Activated gamma-delta T cell (primary cell): Measurements from ENCODE around the gene RTTN.
A peak's percentile ranks its signal among the peaks of the same experiment; 100 is the strongest.
"Not testable (repeated sequence)": the region's sequence is repeated elsewhere in the genome, so short reads cannot be mapped to it uniquely, and the experiment has no call there.

Experiments
- DNase-seq: peaks from one replicate; lab custom pipeline; 2025; lab: John Stamatoyannopoulos, UW
- total RNA-seq, 2 donors: gene quantifications; one replicate each; lab custom pipeline; 2026; lab: John Stamatoyannopoulos, UW

The RTTN gene
- total RNA-seq, result 57.7 to 61.8 reads per million in 2 donors

DNA sequence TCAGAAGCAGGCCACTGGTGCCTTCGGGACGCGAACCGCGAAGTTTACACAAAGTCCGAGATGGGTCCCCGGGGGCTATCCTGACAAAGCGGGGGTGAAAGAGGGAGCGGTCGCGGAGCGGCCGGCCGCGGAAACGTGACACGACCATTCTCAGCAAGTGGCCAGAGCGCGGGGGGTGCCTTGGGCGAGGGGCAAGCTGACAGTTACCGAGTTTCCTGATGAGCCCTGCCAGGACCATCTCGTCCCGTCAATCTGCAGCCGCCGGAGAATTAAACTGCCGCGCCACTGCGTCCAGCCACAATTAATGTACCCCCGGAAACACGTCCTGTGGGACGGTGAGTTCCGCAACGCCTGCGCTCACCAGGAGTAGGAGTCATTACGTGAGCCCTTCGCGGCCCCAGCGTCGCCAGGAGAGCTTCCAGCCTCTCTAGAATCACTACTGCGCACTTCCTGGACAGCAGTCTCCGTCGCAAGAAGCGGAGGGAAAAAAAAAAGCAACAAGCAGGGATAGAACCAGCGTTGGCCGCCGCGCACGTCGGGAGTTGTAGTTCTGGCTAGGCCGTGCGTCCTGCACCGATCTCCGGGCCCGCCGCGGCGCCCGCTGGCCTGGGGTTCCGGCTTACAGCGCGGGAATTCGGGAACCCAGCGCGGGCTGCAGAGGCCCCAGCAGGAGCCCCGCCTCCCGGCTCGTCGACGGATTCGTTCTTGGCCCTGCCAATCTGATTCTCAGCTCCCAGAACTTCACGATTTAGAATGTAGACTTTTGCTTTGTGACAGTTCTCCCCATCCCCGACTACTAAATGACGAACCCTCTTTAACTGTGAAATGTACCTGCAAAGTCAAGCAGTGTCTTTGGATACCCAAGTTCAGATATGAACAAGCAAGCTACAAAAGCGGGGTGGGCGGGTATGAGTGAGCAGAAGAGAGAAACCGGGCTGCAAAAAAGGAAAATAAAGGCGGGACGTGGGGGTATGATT lies at the start of gene RTTN:
Gene RTTN, minus strand, starts transcription at position 267 of the 977 bp plus-strand sequence. Its CDS starts 29 bp downstream, at position 238.
- DNase-seq, result peak; percentile 82

DNA sequence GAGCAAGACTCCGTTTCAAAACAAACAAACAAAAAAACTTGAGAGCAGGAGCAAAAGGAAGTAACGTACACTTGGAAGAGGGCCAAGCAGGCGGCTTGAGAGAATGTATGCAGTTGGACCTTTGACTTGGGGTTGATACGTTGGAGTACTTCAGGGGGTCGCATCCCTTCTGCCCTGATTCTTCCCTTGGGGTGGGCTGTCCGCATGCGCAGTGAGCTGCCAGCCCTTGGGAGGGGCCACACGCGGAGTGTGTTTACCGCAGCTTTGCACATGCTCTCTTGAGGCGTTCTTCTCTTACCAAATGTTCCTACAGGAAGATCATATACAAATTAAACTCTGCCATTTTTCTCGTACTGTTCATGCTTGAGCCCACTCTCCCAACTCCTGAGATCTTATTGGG lies 45.3 kb upstream of the RTTN start:
- no peak for DNase-seq

- not testable (repeated sequence) for DNase-seq
Measured at GRCh38 chr18:70249861-70250260, 44.4 kb upstream of the RTTN start.

GRCh38 chr18:70249118-70249517 lies 43.6 kb upstream of the RTTN start:
- DNase-seq, result no peak

GRCh38 chr18:70246061-70246466 lies 40.6 kb upstream of the RTTN start:
- no peak for DNase-seq

DNA sequence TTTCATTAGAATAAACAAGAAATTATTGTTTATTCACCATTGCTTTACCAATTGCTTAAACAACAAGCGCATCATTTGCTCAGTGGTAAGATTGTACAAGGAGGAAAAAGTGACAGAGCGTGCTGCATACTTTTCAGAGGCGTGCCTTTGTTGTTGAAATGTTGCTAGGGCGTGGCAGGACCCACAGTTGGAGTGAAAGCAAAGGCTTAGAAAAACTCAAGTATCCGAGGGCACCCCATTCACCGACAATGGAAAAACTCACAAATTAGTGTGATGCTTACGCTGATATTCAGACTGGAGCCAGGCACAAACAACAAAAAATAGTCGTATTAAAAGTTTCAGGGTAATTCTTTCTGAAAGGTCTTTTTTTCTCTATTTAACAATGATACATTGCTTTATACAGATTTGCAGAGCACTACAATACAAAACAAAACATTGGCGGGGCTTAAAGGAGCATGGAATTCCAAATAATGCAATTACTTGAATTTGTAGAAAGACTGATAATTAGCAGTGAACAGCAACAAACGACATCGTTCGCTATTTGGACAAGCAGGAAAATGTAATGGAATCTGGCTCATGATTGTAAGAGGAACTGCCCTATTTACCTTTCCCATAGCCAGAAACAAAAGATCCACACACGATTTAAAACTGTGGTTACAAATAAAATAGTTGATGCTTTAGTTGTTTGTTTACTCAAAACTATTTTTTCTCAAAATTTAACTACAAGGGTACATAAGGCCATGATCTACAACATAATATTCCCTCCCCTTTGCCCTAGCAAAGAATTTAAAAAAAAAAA lies 37.8 kb upstream of the RTTN start:
- no peak for DNase-seq

DNA sequence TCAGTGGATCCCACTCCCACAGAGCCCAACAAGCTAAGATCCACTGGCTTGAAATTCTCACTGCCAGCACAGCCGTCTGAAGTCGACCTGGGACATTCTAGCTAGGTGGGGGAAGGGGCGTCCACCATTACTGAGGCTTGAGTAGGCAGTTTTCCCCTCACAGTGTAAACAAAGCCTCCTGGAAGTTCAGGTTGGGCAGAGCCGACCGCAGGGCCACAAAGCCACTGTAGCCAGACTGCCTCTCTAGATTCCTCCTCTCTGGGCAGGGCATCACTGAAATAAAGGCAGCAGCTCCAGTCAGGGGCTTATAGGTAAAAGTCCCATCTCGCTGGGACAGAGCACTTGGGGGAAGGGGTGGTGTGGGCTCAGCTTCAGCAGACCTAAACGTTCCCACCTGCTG lies 31.4 kb upstream of the RTTN start:
- DNase-seq, result not testable (repeated sequence)

DNA sequence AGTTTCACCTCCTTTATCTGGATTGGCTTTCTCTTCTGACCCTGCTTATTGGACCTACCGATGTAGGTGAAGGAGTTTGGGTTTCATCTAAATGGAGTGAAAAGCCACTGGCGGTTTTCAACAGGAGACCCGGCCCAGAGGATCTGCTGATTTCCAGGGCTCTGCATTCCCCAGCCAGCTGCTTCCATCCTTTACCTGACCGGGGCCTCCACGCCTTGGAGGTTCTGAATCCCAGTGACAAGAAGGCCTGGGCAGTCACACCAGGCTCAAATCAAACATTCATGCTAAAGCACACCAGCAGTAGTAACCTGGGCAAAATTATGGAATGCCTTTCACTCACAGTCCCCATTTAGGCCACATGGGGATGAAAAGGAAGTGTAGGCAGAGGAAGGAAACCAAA lies 30.0 kb upstream of the RTTN start:
- no peak for DNase-seq

GRCh38 chr18:70234667-70235459 lies 29.4 kb upstream of the RTTN start:
- DNase-seq, result no peak

- DNase-seq, result no peak
Measured at GRCh38 chr18:70233974-70234373, 28.5 kb upstream of the RTTN start.

DNA sequence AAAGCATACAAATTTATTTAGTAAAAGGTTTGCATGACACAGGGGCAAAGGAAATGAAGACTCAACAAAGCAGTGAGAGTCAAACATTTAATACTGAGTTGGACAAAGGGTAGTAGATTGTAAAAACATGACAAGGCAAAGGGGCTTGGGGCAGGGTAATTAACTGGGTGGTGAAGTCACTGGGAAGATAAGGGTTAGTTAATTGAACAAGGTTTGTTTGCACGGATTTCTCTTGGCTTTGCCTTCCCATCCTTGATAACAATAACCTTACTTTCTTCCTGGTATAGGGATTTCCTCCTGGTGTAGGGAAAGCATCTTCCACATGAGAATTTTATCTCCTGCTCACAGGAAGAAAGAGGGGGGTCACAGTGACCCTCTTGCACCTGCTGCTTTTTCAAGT lies 26.8 kb upstream of the RTTN start:
- DNase-seq, result no peak

GRCh38 chr18:70229639-70230038 lies 24.2 kb upstream of the RTTN start:
- no peak for DNase-seq

GRCh38 chr18:70228536-70228935 lies 23.0 kb upstream of the RTTN start:
- no peak for DNase-seq

- no peak for DNase-seq
Measured at GRCh38 chr18:70227438-70227837, 22.0 kb upstream of the RTTN start.

DNA sequence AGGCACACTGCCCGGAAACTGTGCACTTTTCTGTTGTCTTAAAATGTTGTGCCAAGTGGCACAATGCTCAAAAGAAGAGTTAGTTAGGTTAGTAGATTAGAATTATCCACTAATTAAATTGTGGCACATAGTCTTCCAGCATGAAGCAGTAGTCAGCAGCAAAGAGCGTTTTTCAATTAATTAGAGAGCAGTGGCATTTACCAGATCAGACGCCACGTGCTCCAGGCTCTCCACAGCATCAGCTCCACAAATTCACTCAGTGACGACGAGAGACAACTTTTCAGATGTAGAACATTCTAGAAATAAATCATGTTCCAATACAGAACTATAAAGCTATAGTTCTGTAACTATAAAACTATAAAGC lies 16.4 kb upstream of the RTTN start:
- DNase-seq, result no peak

DNA sequence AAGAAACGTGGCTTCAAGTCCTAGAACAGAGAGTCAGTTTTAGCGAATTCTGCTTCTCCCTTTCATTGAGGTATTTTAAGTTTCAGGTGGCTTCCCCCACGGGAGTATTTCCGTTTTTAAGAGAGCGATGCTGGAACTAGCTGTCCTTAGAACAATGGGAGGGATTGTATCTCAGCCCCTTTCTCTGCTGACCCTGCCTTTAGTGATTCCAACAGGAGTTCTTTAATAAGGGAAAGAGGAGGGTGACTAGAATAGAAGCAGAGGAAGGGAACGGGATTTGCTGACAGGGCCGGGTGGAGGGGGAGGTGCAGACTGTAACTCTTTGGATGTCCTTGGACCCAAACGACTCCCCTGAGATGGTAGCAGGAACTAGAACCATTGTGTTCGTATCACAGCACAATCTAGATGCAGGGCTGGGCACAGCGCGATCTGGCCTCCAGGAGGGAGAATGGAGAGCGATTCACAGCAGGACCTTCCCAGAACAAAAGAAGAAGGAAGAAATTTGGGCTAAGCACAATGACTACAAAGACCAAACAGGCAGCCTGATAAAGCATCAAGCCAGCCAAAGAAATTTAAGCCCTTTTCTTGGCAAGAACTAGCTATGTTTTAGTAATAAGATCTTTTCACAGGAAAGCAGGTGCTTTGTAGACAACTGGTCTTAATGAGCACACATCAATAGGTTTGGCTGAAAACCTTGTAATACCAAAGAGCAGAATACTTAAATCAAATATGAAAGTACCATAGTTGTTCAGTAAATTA lies 15.8 kb upstream of the RTTN start:
- no peak for DNase-seq

DNA sequence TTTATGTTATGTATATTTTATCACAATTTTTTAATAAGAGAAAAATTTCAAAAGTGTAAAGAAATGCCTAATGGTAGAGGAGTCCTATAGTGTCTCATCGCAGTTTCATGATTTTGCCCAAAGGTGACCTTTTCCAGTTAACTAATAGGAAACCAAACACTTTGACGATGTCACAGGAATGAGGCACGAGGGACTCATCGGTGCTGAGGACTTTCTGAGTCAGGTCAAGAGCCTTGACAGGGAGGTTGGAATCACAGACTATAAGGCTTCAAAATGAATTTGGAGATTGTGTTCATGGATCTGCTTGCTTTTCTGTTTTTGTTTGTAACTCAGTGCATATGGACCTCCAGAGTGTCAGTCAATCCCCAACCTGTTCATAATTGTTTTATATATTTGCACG lies 15.1 kb upstream of the RTTN start:
- DNase-seq, result no peak

DNA sequence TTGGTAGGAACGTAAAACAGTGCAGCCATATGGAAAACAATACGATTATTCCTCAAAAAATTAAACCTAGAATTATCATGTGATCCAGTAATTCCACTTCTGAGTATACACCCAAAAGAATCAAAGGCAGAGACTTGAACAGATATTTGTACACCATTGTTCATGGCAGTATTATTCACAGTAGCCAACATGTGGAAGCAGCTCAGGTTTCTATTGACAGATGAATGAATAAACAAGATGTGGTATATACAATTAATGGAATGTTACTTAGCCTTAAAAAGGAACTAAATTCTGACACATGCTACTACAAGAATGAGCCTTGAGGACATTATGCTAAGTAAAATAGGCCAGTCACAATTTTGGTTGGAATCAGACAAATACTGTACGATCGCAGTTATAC lies 14.2 kb upstream of the RTTN start:
- DNase-seq, result no peak

DNA sequence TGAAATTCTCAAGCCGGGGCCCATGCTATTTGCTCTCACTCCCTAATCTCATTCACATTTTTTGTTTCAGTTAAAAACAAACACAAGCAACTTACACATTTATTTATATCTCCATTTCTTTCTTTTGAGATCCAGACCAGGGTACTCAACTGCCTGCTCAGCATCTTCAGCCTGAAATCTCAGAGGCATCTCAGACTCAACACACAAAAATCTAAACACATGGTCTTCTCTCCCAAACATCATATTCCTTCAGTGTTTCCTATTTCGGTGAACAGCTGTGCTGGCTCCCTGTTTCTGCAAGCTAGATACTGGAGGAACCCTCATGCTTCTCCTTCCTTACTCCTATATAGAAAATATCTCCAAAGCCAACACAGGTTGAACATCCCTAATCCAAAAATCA lies 11.3 kb upstream of the RTTN start:
- DNase-seq, result no peak

DNA sequence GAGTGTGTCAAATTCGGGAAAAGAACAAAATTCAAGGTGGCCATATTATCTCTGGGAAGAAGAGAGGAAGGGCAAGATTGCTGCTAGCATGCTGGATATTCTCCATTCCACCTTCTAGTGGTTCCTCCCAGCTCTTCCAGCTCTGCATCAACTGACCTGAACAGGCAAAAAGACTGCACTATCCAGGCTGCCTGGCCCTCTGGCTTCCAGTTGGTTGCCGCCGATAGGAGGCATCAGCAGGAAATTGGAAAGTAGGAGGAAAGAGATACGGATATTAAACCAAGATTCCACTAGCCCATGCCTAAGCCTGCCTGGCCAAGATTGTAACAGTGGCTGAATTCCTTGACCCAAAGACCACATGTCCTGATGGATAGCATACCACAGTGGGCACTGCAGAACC lies 1.7 kb upstream of the RTTN start:
- DNase-seq, result no peak

DNA sequence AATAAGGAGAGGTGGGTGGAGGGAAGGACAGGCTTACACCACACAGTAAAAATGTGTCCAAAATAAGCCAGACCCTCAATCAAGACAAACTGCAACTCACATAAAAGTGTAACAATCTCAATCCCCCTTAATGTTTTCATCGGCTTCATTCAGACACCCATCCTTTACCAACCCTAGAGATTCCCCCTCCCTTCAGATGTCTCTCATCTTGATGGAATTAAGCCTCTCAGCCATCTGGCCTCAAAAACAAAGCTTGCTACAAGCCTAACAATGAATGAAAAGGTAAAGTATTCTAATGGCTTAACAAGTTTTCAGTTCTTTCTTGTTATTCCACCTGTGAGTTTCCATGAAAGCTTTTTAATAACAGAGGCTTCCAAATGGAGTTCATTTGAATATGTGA lies 5.2 kb downstream of the RTTN start:
- DNase-seq, result no peak
